GM12875 (cell line): ENCODE data around the gene HPF1.
"Not testable (repeated sequence)": the region's sequence is repeated elsewhere in the genome, so short reads cannot be mapped to it uniquely, and the experiment has no call there.

Source experiments
- H3K4me3 ChIP-seq: one replicate; pipeline ENCODE4 v1.5.1; 2011; ENCODE audit warnings: low read depth, low read length, control low read depth
- CTCF ChIP-seq: IDR thresholded peaks from 2 replicates; pipeline ENCODE4 v1.5.1; 2011; ENCODE audit warnings: low read depth, mild to moderate bottlenecking, control low read depth, inconsistent platforms, low read length, moderate library complexity, borderline replicate concordance; ENCODE audit not compliant: insufficient read depth

The HPF1 gene

GRCh38 chr4:169757575-169758184 is at the start of gene HPF1:
Gene HPF1, minus strand, starts transcription at chr4:169757944. Its CDS starts 67 bp downstream, at chr4:169757877.
- TF ChIP-seq CTCF: no peak
- H3K4me3 ChIP-seq: peak within 1 kb of the TSS; percentile 64

- H3K4me3 ChIP-seq: not testable (repeated sequence)
These were observed 49.0 kb upstream of the HPF1 start for GRCh38 chr4:169806770-169807169.

- no peak overlapping the region for H3K4me3 ChIP-seq
These were observed 45.7 kb upstream of the HPF1 start for GRCh38 chr4:169803413-169803812.

GRCh38 chr4:169802873-169803272 is 45.1 kb upstream of the HPF1 start:
- no peak overlapping the region for H3K4me3 ChIP-seq
- TF ChIP-seq CTCF: no peak

More at GRCh38 chr4:169803413-169803812, 45.7 kb upstream of the HPF1 start:
- no peak for TF ChIP-seq CTCF

- TF ChIP-seq CTCF: no peak
- H3K4me3 ChIP-seq: no peak overlapping the region
These were observed 42.8 kb upstream of the HPF1 start for GRCh38 chr4:169800541-169800940.

- no peak overlapping the region for H3K4me3 ChIP-seq
- TF ChIP-seq CTCF: no peak
These were observed 41.5 kb upstream of the HPF1 start for GRCh38 chr4:169799260-169799659.

GRCh38 chr4:169795585-169795984 is 37.8 kb upstream of the HPF1 start:
- TF ChIP-seq CTCF: no peak
- no peak overlapping the region for H3K4me3 ChIP-seq
